Fibroblast of villous mesenchyme (primary cell): Measurements from ENCODE around the gene APLP1. TPM values are rescaled to one million over a fixed set of nuclear protein-coding genes. Genes with fewer than 3 reads are reported as not detected.
"Not testable (repeated sequence)": the region's sequence is repeated elsewhere in the genome, so short reads cannot be mapped to it uniquely, and the experiment has no call there.

ENCODE experiments used
- DNase-seq: peaks from one replicate; pipeline ENCODE4 v3.0.0-alpha.2; 2010; ENCODE audit warnings: low read depth
- H3K4me3 ChIP-seq: 2 replicates; pipeline ENCODE4 v1.5.1; 2011; ENCODE audit warnings: low read depth, mild to moderate bottlenecking, low read length
- total RNA-seq: library from RNA; depleted of rRNA; stranded (reverse); fragments of >200 nt; gene quantifications from 2 replicates; pipeline ENCODE4 v1.2.3, GENCODE V29; 2012
- TF ChIP-seq, protein P1 (sequence below): IDR thresholded peaks from 2 replicates; pipeline ENCODE4 v1.5.1; 2012; ENCODE audit warnings: low read depth, mild to moderate bottlenecking, low read length; ENCODE audit not compliant: insufficient read depth

APLP1 gene
- total RNA-seq, 1 donor, result 3.5 TPM

DNA sequence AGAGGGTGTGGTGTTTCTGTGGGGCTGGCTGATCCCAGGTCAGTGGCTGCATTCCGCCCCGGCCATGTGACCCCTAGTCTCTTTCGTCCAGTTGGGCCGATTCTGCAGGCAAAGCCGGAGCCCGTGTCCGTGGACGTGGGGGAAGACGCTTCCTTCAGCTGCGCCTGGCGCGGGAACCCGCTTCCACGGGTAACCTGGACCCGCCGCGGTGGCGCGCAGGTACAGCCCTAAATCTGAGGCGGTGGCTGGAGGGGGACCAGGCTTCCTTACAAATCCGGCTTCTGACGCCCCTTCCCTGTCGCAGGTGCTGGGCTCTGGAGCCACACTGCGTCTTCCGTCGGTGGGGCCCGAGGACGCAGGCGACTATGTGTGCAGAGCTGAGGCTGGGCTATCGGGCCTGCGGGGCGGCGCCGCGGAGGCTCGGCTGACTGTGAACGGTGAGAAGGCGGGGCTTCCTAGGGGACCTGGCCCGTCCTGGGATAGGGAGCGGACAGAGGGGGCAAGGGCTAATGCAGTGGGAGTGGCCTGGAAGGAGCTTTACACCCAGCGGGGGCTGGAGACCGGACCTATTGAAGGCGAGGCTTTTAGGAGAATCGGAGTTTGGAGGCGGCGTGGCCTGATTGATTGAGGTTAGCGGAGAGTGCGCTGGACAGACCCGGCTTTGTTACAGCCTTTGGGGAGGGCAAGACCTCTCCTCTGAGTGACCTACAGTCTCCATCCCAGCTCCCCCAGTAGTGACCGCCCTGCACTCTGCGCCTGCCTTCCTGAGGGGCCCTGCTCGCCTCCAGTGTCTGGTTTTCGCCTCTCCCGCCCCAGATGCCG is 7.3 kb upstream of the APLP1 start:
- H3K4me3 ChIP-seq, result no peak overlapping the region
- TF ChIP-seq, protein P1, sequence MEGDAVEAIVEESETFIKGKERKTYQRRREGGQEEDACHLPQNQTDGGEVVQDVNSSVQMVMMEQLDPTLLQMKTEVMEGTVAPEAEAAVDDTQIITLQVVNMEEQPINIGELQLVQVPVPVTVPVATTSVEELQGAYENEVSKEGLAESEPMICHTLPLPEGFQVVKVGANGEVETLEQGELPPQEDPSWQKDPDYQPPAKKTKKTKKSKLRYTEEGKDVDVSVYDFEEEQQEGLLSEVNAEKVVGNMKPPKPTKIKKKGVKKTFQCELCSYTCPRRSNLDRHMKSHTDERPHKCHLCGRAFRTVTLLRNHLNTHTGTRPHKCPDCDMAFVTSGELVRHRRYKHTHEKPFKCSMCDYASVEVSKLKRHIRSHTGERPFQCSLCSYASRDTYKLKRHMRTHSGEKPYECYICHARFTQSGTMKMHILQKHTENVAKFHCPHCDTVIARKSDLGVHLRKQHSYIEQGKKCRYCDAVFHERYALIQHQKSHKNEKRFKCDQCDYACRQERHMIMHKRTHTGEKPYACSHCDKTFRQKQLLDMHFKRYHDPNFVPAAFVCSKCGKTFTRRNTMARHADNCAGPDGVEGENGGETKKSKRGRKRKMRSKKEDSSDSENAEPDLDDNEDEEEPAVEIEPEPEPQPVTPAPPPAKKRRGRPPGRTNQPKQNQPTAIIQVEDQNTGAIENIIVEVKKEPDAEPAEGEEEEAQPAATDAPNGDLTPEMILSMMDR, result no peak
- no peak for DNase-seq

DNA sequence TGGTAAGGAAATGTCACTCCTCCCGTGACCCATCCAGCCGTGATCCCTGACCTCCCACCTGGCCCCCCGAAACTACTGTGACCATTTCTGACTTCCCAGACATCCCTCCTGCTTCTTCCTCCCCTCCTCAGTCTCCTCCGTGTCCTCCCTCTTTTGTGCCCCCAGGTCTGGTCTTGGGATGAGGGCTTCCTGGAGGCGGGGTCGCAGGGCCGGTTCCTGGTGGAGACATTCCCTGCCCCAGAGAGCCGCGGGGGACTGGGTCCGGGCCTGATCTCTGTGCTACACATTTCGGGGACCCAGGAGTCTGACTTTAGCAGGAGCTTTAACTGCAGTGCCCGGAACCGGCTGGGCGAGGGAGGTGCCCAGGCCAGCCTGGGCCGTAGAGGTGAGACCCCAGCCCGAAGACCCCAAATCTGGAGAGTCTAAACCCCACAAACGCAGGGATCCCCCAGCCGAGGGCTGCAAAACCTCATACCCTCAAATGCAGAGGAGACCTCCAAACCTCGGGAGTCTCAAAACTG is 6.7 kb upstream of the APLP1 start:
- TF ChIP-seq, protein P1, result no peak
- no peak overlapping the region for H3K4me3 ChIP-seq
- DNase-seq, result no peak

DNA sequence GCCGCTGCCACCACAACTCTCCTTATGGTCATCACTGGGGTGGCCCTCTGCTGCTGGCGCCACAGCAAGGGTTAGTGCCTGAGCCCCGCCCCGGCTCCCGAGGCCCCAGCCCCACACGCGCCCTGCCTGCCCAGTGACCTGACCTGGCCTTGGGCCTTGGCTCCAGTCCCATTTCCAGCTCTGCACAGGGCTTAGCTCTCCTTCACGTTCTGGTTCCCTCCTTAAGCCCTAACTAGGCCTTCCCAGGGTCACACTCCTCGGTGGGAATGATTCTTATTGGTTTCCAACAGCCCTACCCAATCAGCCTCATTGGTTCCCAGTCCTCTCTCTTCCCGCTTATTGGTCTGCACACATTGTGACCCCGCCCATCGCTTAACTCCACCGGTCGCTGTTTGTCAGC is 5.8 kb upstream of the APLP1 start:
- no peak overlapping the region for H3K4me3 ChIP-seq
- TF ChIP-seq, protein P1, result no peak
- DNase-seq, result no peak

DNA sequence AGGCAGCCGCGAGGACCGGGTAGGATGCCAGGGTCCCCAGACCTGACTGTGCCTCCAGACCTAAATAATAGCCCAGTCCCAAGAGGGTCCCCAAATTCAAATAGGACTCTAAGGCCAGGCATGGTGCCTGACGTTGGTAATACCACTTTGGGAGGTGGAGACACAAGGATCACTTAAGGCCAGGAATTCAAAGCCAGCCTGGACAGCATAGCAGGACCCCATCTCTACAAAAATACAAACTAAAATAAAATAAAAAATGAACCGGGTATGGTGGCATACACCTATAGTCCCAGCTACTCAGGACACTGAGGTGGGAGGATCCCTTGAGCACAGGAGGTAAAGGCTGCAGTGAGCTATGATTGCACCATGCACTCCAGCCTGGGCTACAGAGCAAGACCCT is 5.4 kb upstream of the APLP1 start:
- TF ChIP-seq, protein P1, result no peak
- DNase-seq, result no peak
- no peak overlapping the region for H3K4me3 ChIP-seq

DNA sequence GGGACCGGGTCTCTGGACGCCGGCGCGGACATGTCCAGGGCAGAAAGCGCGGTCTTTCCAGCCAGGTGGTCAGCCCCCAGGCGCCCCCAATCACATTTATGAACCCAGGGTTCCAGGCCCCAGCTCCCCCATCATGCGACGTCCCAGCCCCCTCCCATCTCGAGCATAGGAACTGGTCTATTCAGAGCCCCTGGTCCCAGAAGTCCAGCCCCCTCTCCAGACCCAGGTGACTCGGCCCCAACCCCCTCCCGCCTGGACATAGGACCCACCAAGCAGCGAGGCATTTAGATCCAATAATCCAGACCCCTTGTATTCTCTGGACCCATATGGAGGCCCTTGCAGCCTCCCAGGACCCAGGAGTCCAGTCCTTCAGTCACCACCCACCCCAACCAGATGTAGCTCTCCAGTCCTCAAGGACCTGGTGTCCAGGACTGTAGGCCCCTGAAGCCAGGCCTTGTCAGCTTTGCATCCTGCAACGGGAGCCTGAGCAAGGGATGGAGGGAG is 501 bp downstream of the APLP1 start:
- no peak for DNase-seq
- TF ChIP-seq, protein P1, result no peak
- peak overlapping the region; percentile 21 for H3K4me3 ChIP-seq

DNA sequence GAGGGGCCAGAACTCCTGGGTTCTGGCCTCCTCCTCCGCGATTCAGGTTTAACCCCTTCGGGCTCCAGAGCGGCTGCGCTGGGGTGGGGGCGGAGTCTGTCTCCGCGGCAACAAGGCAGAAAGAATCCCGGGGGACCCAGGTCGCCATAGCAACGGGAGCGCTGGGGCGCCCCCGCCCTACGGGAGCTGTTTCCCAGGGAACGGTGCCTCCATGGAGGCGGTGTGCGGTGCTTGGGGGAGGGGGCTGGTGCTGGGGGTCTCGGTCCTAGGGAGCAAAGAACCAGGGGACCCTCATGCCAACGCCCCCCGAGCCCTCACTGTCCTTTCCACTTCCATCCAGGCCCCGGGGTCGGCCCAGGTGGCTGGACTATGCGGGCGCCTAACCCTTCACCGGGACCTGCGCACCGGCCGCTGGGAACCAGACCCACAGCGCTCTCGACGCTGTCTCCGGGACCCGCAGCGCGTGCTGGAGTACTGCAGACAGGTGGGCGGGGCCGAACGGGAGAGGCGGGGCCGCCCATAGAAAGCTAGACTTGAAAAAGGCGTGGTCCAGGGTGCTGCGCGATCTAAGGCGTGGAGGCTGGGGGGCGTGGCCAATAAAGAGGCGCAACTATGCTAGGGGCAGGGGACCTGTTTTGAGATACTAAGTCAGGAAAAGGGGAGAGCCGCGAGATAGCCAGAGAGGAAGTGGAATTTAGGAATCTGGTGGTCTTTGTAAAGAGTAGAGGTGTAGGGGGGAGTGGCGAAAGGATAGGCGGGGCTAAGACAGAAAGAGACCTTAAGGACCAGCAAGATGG is 1.2 kb downstream of the APLP1 start:
- peak overlapping the region; percentile 41 for H3K4me3 ChIP-seq
- DNase-seq, result peak; percentile 69
- TF ChIP-seq, protein P1, result no peak

DNA sequence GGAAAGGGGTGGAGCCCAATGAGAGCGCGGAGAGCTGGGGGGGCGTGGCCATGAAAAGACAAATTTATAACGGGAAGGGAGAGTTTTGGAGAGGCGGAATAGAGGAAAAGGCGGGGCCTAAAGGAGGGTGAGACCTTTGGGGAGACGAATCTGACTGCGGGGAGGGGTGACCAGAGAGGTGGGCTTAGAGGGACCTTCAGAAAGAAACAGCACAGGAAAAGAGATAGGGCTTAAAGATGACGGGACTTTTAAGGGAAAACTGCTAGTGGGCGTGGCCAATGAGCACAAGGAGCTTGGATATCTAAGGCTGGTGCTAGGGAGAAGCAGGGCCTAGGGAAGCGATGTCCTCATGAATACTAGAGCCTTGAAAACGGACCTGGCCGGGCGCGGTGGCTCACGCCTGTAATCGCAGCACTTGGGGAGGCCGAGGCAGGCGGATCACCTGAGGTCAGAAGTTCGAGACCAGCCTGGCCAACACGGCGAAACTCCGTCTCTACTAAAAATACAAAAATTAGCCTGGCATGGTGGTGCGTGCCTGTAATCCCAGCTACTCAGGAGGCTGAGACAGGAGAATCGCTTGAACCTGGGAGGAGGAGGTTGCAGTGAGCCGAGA is 1.9 kb downstream of the APLP1 start:
- not testable (repeated sequence) for DNase-seq, H3K4me3 ChIP-seq
